Fibroblast of skin of left quadriceps (primary cell): Measurements from ENCODE around the gene OSBPL2.

Source experiments
- DNase-seq, 2 experiments: peaks; one replicate each; pipeline ENCODE4 v3.0.0-alpha.2; 2013; ENCODE audit warnings: low read depth in 2 of 2

Gene OSBPL2

DNA sequence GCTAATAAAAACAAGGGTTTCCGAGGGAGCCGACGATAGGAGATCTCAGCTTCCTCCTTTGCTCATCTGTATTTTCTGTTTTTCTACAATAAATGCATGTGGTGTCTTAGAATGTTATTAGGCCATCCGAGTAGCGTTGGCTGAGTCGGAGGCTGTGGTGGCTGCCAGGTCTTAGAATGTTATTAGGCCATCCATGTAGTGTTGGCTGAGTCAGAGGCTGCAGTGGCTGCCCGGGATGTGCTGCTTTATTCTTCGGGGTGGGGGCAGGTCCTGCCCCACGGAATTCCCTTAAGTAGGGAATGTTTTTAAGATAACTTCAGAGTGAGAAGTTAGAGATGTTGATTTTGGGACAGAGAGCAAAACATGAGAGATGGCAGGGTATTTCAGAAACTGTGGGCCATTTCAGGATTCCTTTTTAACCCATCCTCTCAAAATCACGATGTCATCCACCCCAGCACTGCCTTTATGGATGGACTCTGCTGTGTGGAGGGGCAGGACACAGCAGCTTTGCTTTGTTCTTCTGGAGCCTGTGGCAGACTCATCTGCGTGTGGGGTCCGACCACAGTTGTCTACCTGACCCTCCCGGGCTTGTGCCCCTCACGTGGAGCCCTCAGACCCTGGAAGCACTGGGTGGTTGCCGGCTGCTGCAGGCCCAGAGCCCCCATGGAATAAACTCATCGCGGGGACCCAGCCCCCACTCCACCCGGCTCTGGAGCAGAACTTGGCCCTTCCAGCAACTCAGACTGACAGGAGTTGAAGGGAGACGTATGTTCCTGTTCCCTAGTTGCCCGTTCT is 20.4 kb downstream of the OSBPL2 start:
- peak; percentile 30 to 32 for DNase-seq

DNA sequence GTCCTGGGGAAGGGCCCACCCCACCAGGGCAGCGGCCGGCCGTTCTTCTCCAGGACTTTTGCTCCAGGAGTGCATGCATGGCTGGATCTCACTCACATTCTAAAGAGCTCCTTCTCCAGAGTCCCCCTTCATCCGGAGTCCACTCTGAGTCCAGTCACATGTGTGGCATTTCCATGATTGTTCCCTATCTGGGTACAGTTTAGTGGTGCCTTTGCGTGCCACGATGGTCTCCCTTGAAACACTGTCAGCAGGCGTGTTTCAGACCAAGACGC is 20.9 kb downstream of the OSBPL2 start:
- DNase-seq = no peak

DNA sequence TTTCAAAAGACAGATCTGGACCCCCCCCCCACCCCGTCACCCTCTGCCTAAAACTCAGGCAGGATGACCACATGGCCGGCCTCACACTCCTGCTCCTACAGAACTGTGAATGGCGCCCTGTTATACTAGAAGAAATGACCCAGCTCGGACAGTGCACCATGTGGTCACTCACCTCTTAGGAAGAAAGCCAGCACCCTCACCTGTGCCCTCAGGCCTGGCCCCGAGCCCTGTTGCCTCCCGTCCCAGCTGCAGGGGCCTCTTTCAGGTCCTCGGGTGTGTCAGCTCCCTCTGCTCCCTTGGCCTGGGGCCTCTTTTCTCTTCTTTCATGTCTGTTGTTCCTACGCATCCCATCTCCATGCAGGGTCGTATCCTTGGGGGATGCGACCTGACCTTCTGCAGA is 23.7 kb downstream of the OSBPL2 start:
- DNase-seq = no peak

DNA sequence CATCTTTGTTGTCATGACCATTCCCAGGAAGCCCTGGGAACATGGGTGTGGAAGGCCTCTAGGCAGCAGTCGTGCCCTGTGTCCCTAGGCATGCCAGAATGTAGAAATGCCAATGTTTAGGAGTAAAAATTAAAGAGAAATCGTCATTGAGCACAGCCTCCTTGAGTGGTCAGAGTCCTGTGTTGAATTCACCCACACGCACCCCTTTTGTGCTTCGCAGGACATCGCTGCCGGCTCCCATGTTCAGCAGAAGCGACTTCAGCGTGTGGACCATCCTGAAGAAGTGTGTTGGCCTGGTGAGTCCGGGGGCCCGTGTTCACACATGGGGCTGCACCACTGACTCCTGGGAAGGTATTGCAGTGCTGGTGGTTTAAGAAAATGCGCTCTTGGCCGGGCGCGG is 25.1 kb downstream of the OSBPL2 start:
- DNase-seq = no peak

DNA sequence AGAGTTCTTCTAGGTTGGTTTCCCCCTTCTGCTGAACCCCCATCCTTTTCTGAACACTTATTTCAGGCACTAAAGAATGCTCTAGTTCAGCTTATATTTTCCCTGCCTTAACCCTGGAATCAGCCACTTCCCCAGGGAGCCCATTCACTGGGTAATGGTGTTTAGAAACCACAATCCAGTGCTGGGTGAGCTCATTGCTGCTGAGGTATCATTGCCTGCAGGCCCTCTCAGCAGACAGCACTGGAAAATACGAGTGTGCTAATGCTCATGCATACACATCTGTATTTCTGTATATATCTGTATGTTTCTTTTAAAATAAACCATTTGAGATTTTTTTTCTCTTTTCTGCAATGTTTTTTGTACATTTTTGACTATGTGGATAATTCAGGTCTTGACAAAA is 27.0 kb downstream of the OSBPL2 start:
- no peak for DNase-seq

DNA sequence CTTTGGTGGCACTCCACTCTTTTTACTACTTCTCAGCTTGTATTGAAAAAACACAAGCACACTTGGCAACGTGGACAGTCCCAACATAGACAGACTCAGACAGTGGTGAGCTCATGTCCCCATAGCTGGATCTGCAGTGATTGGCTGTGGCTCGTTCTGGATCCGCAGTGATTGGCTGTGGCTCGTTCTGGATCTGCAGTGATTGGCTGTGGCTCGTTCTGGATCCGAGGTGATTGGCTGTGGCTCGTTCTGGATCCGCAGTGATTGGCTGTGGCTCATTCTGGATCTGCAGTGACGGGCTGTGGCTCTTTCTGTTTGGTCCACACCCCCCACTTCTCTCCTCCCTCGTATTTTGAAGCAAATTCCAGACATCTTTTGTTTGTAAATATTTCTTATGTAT is 28.0 kb downstream of the OSBPL2 start:
- DNase-seq = no peak

DNA sequence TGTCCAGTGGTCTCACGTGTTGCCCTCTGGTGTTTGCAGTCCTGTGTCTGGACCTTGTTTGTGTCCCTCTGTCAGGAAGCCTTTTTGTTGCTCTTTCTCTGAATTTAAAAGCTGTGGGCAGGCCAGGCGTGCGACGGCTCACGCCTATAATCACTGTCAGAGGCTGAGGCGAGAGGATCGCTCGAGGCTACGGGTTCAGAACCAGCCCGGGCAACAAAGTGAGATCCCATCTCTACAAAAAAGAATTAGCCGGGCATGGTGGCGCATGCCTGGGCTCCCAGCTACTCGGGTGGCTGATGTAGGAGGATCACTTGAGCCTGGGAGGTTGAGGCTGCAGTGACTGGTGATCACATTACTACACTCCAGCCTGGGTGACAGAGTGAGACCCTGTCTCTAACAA is 28.5 kb downstream of the OSBPL2 start:
- DNase-seq = no peak

DNA sequence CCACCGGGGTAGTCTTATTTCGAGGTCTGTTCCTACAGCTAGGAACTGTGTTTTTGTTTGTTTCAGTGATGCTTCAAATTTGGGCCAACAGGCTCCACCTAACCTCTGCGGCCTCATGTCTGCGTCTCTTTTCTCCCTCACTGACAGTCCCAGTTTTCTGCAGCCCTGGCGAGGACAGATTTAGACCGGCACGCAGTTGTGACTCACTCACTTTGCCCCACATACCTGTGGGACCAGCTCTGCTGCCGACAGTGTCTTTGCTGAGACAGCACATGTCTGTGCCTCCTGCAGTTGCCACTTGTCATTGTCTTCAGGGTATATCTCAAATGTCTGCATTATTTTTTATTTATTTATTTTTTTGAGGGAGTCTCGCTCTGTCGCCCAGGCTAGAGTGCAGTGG is 29.2 kb downstream of the OSBPL2 start:
- DNase-seq = no peak

DNA sequence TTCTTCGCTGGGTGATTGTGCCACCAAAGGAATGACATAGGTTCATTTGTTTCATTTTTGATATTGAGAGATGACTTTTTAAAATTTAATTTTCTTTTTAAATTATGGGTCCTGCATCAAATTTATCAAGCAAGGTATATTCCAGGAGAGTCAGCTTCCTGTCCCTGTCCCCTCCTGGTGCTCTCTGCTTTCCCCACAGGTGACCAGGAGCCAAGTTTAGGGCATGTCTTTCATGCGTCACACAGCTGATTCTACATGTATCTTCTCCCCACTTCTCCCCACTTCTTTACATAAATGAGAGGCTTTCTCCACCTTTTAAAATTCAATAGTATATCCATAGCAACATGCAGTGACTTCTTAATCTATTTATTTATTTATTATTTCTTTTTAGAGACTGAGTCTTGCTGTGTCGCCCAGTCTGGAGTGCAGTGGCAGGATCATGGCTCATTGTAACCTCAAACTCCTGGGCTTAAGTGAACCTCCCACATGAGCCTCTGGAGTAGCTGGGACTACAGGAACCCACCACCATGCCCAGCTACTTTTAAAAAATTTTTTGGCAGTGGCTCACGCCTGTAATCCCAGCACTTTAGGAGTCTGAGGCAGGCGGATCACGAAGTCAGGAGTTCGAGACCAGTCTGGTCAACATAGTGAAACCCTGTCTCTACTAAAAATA is 30.0 kb downstream of the OSBPL2 start:
- no peak for DNase-seq

DNA sequence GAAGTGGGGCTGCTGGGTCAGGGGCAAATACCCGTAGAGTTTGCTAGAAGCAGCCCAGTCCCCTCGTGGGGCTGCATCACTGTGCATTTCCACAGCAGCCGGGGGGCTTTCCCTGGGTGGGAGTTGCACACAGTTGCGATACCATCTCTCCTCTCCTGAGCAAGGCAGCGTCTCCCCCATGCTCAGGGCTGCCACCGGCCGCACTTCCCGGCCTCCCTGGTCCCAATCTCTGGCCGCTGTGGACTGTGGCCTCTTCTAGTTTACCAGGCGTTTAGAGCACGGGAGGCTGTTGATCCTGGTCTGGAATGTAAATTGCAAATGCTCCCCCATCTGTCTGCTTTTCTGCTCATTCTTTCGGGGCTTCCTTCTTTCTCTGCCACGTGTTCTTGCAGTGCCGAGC is 31.1 kb downstream of the OSBPL2 start:
- no peak for DNase-seq

DNA sequence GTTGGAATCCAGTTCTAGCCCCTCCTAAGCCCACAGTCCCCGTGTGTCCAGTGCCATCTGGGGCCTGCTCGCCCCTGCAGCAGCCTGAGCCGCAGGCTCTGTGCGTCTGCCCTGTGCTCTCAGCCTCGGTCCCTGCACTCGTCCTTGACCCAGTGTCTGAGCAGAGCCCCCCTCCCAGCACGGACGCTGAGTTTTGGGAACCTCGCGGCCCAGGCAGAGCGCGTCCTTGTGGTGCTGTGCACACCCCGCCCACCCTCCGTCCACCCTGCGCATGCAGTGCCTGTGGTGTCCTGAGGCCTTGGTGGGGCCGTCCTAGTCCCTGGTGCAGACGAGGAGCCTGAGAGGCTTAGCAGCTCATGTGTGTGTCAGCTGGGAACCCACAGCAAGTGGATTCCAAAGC is 31.6 kb downstream of the OSBPL2 start:
- no peak for DNase-seq

DNA sequence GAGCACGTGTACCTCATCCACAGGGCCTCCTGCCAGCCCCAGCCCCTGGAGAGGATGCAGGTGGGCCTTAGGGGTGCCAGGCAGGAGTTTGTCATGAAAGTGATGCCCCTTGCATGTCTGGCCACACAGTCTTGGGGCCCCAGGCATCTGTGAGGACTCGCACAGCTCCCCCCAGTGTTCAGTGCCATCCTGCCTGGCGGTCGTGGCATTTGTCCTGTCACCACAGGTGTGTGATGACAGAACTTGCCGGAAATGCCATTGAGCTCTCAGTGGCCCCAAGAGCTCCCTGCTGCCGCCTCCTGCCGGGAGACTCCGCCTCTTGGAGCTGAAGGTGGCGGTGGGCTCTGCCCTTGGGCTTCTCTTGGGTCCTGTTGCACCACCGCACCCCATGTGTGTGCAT is 33.9 kb downstream of the OSBPL2 start:
- no peak for DNase-seq

DNA sequence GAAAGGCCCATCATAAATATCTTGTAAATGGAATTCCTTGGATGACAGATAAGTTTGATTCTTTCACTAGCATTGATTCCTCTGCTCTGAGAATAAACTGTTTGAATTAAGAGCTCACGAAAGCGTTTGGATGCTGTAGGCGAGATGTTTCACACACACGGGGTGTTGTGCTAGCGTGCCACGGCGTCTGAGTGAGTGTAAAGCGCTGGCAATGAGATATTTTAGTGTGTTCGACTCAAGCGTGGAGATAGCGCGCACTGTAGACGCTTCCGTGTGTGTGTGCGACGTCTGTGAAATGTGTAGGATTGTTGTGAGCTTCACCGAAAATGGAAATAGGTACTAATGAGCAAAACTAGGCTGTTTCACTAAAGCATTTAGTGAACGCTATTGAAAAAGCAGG is 35.1 kb downstream of the OSBPL2 start:
- DNase-seq = no peak

DNA sequence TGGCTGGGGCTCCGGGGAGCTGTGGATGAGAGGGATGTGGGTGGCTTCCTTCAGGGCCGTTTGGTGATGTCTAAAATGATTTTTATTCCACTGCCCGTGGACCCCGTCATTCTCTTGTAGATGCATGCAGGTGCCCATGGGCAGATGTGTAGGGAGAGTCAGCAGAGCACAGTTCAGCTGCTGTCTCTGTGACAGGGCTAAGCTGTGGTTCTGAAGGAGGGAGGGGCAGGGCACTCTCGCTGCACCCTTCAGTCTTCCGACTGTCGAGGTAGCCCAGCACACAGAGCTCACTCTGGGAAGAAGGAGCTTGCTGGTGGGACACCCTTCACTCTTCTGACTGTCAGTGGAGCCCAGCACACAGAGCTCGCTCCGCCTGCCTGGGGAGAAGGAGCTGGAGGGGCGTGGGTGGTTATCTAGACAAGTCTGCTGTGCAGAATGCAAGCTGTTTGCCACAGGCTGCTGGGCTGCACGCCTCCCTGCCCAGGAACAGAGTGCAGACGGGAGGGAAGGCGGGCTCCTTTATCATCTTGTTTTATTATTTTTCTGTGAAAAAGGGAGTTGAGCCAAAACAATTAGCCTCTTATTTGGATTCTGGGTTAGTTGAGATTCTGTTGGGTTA is 36.1 kb downstream of the OSBPL2 start:
- DNase-seq = no peak

DNA sequence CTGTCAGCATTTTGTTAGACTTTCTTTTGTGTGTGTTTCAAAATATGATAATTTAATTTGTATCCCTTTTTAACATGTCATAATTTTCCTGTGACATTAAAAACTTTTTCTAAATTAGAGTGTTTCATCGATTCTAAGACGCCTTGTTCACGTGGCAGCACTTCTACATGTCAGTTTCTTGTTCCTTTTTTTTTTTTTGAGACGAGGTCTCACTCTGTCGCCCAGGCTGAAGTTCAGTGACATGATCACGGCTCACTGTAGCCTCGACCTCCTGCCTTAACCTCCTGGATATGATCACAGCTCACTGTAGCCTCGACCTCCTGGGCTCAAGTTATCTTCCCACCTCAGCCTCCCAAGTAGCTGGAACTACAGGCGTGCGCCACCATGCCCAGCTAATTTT is 36.9 kb downstream of the OSBPL2 start:
- no peak for DNase-seq

DNA sequence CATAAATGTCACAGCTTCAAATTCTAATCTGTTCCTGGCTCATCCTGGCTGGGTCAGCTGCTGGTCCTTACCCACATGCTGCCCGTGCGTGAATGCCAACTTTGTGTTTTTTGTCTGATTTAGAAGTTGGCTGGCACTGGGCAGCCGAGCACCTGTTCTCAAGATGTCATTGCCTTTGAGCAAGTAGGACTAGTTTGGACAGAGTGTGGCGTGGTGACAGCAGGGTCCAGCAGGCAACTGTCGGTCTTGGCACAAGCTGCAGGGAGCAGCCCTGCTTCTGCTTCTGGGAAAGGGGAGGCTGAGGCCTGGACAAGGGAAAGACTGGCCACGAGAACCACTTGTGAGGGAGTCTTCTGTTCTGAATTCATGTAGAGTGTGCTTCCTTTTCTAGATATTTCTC is 38.1 kb downstream of the OSBPL2 start:
- no peak for DNase-seq

DNA sequence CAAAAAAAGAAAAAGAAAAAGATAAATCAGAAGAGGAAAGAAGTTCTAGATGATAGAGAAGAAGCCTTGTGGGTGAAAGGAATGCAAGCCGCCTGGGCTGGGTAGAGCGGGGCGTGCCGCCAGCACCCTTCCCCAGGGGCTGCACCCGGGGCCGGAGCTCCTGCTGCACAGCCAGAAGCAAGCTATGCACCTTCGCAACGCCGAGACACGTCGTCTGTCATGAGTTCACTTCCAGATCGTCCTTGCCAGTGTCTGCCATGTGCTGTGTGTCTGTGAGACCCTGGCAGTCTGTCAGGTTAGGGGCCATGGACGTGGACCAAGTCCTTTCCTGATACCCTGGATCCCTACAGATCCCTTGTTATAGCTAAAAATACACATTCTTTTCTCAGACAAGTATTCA is 38.9 kb downstream of the OSBPL2 start:
- DNase-seq = no peak

DNA sequence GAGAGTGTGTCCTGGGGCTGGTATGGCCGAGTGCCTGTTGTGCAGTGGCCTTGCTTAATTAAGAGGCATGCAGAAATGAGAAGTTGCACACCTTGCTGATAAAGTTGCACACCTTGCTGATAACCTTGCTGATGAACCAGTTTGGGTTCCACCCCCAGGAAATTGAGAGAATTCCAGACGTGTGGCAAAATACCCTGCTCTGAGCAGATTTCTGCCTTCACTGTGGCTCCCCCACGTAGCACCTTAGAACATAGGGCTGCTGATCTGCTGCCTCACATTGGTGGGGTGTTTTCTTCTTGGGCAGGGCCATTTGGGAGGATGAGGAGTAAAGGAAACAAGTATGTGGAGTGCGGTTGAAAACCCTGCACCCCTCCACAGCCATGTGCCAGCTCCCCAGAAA is 42.0 kb downstream of the OSBPL2 start:
- no peak for DNase-seq

DNA sequence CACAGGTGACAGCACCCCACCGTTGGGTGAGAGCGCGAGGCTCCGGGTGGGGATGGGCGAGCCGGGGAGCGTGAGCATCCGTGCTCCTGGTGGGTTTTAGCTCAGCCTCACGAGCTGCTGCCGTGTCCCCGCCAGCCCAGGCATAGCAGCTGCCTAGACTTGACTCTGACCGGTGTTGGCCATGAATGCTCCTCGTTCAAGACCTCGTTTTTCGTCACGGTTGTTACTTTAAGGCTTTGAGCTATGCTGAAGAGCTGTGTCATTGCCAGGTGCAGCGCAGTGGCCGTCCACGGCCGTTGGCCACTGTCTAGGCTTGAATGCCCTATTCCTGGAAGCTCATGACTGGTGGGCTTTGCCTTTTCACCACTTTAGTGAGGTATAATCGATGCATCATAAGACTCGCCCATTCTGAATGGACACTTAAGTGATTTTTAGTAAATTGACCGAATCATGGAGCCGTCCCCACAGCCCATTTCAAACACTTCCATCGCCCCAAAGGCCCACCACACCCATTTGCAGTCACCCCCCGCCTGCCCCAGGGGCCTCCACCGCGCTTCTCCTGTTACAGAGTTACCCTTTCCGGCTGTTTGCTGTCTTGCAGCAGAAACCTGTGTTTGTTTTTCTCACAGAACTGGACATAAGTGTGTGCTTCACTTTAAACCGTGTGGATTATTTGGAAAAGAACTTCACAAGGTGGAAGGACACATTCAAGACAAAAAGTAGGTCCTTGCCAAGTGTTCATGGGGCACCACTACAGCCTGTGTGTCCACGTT is 43.0 kb downstream of the OSBPL2 start:
- no peak for DNase-seq

DNA sequence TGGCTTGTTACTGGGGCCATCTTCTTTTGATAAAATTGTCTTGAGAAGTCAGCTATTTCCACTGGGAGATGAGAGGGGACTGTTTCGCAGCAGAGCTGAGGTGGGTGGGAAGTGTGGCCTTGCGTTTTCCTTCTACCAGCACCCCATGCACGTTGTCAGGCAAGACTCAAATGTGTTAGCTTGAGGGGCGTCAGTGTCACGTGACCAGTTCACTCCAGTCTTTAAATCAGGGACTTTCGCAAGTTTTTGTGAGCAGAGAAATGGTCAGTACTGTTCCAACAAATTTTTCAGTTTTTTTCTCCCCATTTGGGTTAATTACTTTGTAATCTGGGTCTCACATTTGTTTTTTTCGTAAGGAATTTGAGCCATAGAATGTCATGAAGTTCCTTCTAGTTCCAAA is 43.8 kb downstream of the OSBPL2 start:
- DNase-seq = no peak

DNA sequence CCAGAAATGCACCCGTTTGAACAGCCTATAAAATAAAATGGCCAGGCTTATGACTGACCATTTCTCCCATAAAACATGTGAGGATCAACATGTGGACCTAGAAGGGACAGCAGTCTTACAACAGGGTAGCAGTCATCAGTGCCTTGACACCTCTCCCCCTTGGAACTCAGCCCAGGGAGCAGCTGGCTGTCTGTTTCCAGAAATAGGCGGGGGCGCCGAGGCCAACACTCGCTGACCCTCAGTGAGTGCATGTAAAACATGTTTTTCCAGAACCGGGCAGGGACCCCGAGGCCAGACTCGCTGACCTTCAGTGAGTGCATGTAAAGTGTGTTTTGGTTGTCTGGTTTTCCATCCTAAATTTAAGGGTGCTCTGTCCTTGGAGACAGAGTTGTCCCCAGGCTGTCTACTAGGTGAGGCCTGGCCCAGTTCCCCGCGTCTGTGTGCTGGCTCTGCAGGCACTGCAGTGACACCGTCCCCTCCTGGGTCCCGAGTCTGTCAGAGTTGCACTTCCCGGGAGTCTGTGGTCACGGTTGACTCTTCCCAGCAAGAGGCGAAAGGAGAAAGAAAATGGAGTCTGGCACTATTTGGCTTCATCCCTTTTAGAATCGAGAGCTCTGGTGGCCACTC is 44.7 kb downstream of the OSBPL2 start:
- no peak for DNase-seq

DNA sequence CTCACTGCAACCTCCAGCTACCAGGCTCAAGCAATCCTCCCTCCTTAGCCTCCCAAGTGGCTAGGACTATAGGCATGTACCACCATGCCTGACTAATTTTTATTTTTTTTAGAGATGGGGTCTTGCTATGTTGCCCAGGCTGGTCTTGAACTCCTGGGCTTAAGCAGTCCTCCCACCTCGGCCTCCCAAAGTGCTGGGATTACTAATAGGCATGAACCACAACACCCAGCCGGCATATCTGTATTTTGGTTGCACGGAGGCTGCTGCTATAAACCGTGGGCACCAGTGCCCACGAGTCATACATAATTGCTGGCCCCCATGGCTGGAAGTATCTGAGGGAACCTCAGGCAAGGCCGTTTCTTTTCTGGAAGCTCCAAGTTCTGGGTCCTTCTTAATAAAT is 46.1 kb downstream of the OSBPL2 start:
- DNase-seq = no peak
